GM12878 (cell line): ENCODE measurements around the gene ANGEL1. TPM values are rescaled to one million over a fixed set of nuclear protein-coding genes. Genes with fewer than 3 reads are reported as not detected.

Experiments
- ATAC-seq: fragments of 200-7000 bp; cut with Tn5 transposase; 3 replicates; pipeline ENCODE4 v1.9.1; 2020; ENCODE audit warnings: mild to moderate bottlenecking, moderate library complexity
- BruUV-seq: library from RNA; stranded (reverse); fragments of 400-500 nt; replicated peaks from 2 replicates; lab custom pipeline; 2021; lab: Mats Ljungman, UMichigan
- CTCF ChIA-PET: fragments of 300-600 bp; sonication (Branson Sonifier 250); formaldehyde crosslinking; extraction: SDS; loops from one replicate; lab custom pipeline; 2021; ENCODE audit warnings: inconsistent platforms; lab: Yijun Ruan, JAX
- POLR2A ChIA-PET: fragments of 350-600 bp; formaldehyde crosslinking; extraction: SDS; loops from one replicate; lab custom pipeline; 2021; ENCODE audit warnings: inconsistent platforms; lab: Charles Lee
- RAD21 ChIA-PET: fragments of 300-600 bp; sonication (Branson Sonifier 250); formaldehyde crosslinking; loops from one replicate; lab custom pipeline; 2023; ENCODE audit warnings: antibody characterized with exemption; ENCODE audit not compliant: unreplicated experiment; lab: Charles Lee
- SMC1A ChIA-PET: fragments of 300-600 bp; sonication (Branson Sonifier 250); formaldehyde crosslinking; loops from one replicate; lab custom pipeline; 2023; ENCODE audit not compliant: unreplicated experiment, uncharacterized antibody; lab: Charles Lee
- DNase-seq: peaks from one replicate; pipeline ENCODE4 v3.0.0-alpha.2; 2011; ENCODE audit warnings: low read depth, low spot score
- FAIRE-seq: peaks from 3 replicates; lab custom pipeline; 2011; peaks lifted over from hg19 to GRCh38; lab: Jason Lieb, UNC
- H2AFZ ChIP-seq: 2 replicates; pipeline ENCODE4 v1.6.0; 2011; ENCODE audit warnings: low read depth, low read length, control low read depth; ENCODE audit not compliant: control insufficient read depth
- H3K27ac ChIP-seq: 2 replicates; pipeline ENCODE4 v1.5.1; 2011; ENCODE audit warnings: control low read depth; ENCODE audit not compliant: control insufficient read depth, insufficient read depth
- H3K27me3 ChIP-seq, 2 experiments: replicated peaks in 1 of 2; 2 replicates each; pipeline versions ENCODE4 v1.6.0 to v1.6.1; 2011; ENCODE audit warnings: low read length in 1 of 2; ENCODE audit not compliant: control insufficient read depth in 2 of 2, insufficient read depth in 2 of 2
- H3K36me3 ChIP-seq, 2 experiments: 2 replicates each; pipeline ENCODE4 v1.5.1; 2011; ENCODE audit warnings: low read length in 1 of 2; ENCODE audit not compliant: control insufficient read depth in 2 of 2, insufficient read depth in 2 of 2
- H3K4me1 ChIP-seq: 2 replicates; pipeline ENCODE4 v1.6.1; 2011; ENCODE audit warnings: mild to moderate bottlenecking, low read length, moderate library complexity, mixed read lengths; ENCODE audit not compliant: control insufficient read depth, insufficient read depth
- H3K4me2 ChIP-seq: 2 replicates; pipeline ENCODE4 v1.6.0; 2011; ENCODE audit warnings: control low read depth; ENCODE audit not compliant: control insufficient read depth, insufficient read depth
- H3K4me3 ChIP-seq: fragments of 200-600 bp; sonication (generic); 2 replicates; pipeline ENCODE4 v1.5.1; 2016
- H3K79me2 ChIP-seq: 2 replicates; pipeline ENCODE4 v1.6.0; 2011; ENCODE audit warnings: low read length; ENCODE audit not compliant: control insufficient read depth, insufficient read depth
- H3K9ac ChIP-seq: 2 replicates; pipeline ENCODE4 v1.8.0; 2011; ENCODE audit warnings: low read length, control low read depth, mixed read lengths; ENCODE audit not compliant: control insufficient read depth, insufficient read depth
- H3K9me3 ChIP-seq: replicated peaks from 3 replicates; pipeline ENCODE4 v1.5.1; 2011; ENCODE audit warnings: mild to moderate bottlenecking, low read length; ENCODE audit not compliant: control insufficient read depth, insufficient read depth
- H4K20me1 ChIP-seq: 2 replicates; pipeline ENCODE4 v1.6.0; 2011; ENCODE audit not compliant: control insufficient read depth, insufficient read depth
- BACH1 ChIP-seq: fragments of 450-650 bp; IDR thresholded peaks from 2 replicates; pipeline ENCODE4 v1.6.1; 2017; ENCODE audit warnings: mild to moderate bottlenecking, borderline replicate concordance
- CEBPB ChIP-seq, 2 experiments: fragments of 150-350 bp in 1 of 2; IDR thresholded peaks; 2 replicates each; pipeline ENCODE4 v1.6.1; 2012 to 2014; ENCODE audit warnings: low read depth in 2 of 2, low read length in 2 of 2, borderline replicate concordance in 1 of 2, inconsistent platforms in 1 of 2
- EP300 ChIP-seq, 2 experiments: fragments of 150-350 bp in 1 of 2; IDR thresholded peaks; 2 replicates each; pipeline ENCODE4 v1.6.1; 2011 to 2012; ENCODE audit warnings: low read depth in 2 of 2, low read length in 2 of 2, borderline replicate concordance in 1 of 2, improper control_type of control experiment in 1 of 2, inconsistent platforms in 1 of 2; ENCODE audit not compliant: control insufficient read depth in 1 of 2
- ESRRA ChIP-seq: IDR thresholded peaks from 2 replicates; pipeline ENCODE4 v1.6.1; 2012; ENCODE audit warnings: mild to moderate bottlenecking, low read length, improper control_type of control experiment
- FOS ChIP-seq: IDR thresholded peaks from 3 replicates; pipeline ENCODE4 v1.6.1; 2011; ENCODE audit warnings: borderline replicate concordance; ENCODE audit not compliant: insufficient read length; ENCODE audit errors: extremely low read depth
- GABPA ChIP-seq: IDR thresholded peaks from 2 replicates; pipeline ENCODE4 v1.6.1; 2014; ENCODE audit warnings: antibody characterized with exemption, low read depth, mild to moderate bottlenecking, inconsistent platforms
- MEF2A ChIP-seq: IDR thresholded peaks from 2 replicates; pipeline ENCODE4 v1.6.1; 2011; ENCODE audit warnings: low read depth, mild to moderate bottlenecking, low read length, moderate library complexity; ENCODE audit not compliant: insufficient read depth
- MYB ChIP-seq: fragments of 150-350 bp; IDR thresholded peaks from 2 replicates; pipeline ENCODE4 v1.6.1; 2014; ENCODE audit warnings: mild to moderate bottlenecking, low read depth, low read length, borderline replicate concordance
- SPI1 ChIP-seq: IDR thresholded peaks from 2 replicates; pipeline ENCODE4 v1.6.1; 2011; ENCODE audit warnings: low read depth, mild to moderate bottlenecking, low read length, moderate library complexity, borderline replicate concordance; ENCODE audit not compliant: insufficient read depth
- WGBS: methylation state at CpG from one replicate; pipeline ENCODE4 v1.1.6; 2016; ENCODE audit warnings: low lambda C conversion rate; ENCODE audit not compliant: insufficient replicate concordance, insufficient coverage; ENCODE audit errors: missing lambda C conversion rate; 5-methylcytosine and 5-hydroxymethylcytosine counted together
- in situ Hi-C: fragments of 300-500 bp; cut with MboI; formaldehyde crosslinking; loops from 9 replicates; pipeline ENCODE4 v1.14.3; 2018; ENCODE audit warnings: mixed read lengths
- intact Hi-C: fragments of 100-400 bp; cut with micrococcal nuclease; formaldehyde crosslinking; loops from one replicate; pipeline ENCODE4 v1.14.2; 2022; ENCODE audit not compliant: unreplicated experiment
- polyA plus RNA-seq, 11 experiments: library from polyadenylated mRNA; depleted of rRNA in 4 of 11; unstranded in 6 of 11; stranded (reverse) in 5 of 11; fragments of >200 nt; fragmentation: Nextera tagmentation in 4 of 11; fragmentation: Illumina TruSeq in 1 of 11; extraction: Ambion mirVana in 4 of 11; extraction: Trizol in 1 of 11; gene quantifications; 1 replicate in 1 of 11; 2 replicates in 10 of 11; pipeline versions ENCODE4 v1.2.1 to v1.2.3, GENCODE V29; 2011 to 2016; ENCODE audit warnings: inconsistent platforms in 2 of 11, missing spikeins in 2 of 11, low read depth in 1 of 11
- total RNA-seq, 4 experiments: library from RNA; depleted of rRNA in 3 of 4; stranded (reverse); fragments of >200 nt in 3 of 4; fragmentation: Illumina TruSeq in 1 of 4; extraction: Trizol in 1 of 4; gene quantifications; 2 replicates each; pipeline versions ENCODE4 v1.2.1 to v1.2.3, GENCODE V29; 2013 to 2021
- TF ChIP-seq, protein P1 (sequence below): IDR thresholded peaks from 2 replicates; pipeline ENCODE4 v1.6.1; 2012; ENCODE audit warnings: low read depth, low read length, improper control_type of control experiment
- TF ChIP-seq, protein P2 (sequence below): fragments of 450-650 bp; IDR thresholded peaks from 2 replicates; pipeline ENCODE4 v1.6.1; 2014; ENCODE audit warnings: mild to moderate bottlenecking
- TF ChIP-seq, protein P3 (sequence below): fragments of 450-650 bp; formaldehyde crosslinking; IDR thresholded peaks from 2 replicates; pipeline ENCODE4 v1.4.0; 2020; ENCODE audit warnings: mild to moderate bottlenecking, moderate library complexity

Gene ANGEL1
- total and polyA plus RNA-seq, 10 of the 15 experiments (the other 5 are each of a cell fraction or from before 2014, with no cell fraction given): 1.7 to 29.7 (median 12.3) TPM

DNA sequence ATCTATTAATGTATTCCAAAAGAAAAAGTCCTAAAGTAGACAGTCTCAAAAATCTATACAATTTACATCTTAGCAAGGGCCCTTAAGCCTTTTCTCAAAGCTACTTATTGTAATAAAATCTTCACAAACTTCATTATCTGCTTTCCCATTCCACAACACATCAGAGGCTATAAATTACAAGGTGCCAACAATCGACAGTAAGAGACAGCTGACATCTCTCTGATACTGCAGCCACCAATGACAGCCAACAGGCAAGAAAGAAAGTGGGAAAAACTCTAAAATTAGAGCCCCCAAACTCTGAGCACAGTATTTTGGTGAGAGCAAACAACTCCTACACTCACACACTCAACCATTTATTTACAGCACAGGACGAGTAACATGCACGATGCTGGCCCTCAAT lies 2.2 kb downstream of the ANGEL1 start:
- WGBS: 61% methylated on average over 3 of the region's 3 CpGs
- no peak overlapping the region for H3K27ac ChIP-seq
- H3K9ac ChIP-seq: no peak overlapping the region
- no peaks in the 10 kb centered on the region for H3K27me3 ChIP-seq
- ATAC-seq (no peak), DNase-seq (no peak)
- no peaks in the 10 kb centered on the region for H3K4me1 ChIP-seq
- peaks cover 7% of the 10 kb centered on the region for H3K79me2 ChIP-seq
- H3K9me3 ChIP-seq: no peaks in the 10 kb centered on the region
- in situ Hi-C loops: no loop called here
- H2AFZ ChIP-seq: no peak overlapping the region; the same call in 1 of the 2 replicates
- no peaks in the 10 kb centered on the region for H4K20me1 ChIP-seq
- TF ChIP-seq EP300 (IDR thresholded peaks at IDR 0.05; ENCODE audit: borderline replicate concordance in 1 of 2, control insufficient read depth in 1 of 2, low read depth in 2 of 2, low read length in 2 of 2): no peak
- no peak for TF ChIP-seq MEF2A
- TF ChIP-seq MYB: no peak
- TF ChIP-seq SPI1: no peak
- TF ChIP-seq, protein P1, sequence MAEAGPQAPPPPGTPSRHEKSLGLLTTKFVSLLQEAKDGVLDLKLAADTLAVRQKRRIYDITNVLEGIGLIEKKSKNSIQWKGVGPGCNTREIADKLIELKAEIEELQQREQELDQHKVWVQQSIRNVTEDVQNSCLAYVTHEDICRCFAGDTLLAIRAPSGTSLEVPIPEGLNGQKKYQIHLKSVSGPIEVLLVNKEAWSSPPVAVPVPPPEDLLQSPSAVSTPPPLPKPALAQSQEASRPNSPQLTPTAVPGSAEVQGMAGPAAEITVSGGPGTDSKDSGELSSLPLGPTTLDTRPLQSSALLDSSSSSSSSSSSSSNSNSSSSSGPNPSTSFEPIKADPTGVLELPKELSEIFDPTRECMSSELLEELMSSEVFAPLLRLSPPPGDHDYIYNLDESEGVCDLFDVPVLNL: no peak
- no peak for TF ChIP-seq GABPA
- no peak for TF ChIP-seq BACH1
- TF ChIP-seq FOS: no peak
- TF ChIP-seq, protein P2, sequence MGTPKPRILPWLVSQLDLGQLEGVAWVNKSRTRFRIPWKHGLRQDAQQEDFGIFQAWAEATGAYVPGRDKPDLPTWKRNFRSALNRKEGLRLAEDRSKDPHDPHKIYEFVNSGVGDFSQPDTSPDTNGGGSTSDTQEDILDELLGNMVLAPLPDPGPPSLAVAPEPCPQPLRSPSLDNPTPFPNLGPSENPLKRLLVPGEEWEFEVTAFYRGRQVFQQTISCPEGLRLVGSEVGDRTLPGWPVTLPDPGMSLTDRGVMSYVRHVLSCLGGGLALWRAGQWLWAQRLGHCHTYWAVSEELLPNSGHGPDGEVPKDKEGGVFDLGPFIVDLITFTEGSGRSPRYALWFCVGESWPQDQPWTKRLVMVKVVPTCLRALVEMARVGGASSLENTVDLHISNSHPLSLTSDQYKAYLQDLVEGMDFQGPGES: no peak
- no peak for TF ChIP-seq ESRRA
- TF ChIP-seq CEBPB (IDR thresholded peaks at IDR 0.05; ENCODE audit: borderline replicate concordance in 1 of 2, low read depth in 2 of 2, low read length in 2 of 2): no peak
- TF ChIP-seq, protein P3, sequence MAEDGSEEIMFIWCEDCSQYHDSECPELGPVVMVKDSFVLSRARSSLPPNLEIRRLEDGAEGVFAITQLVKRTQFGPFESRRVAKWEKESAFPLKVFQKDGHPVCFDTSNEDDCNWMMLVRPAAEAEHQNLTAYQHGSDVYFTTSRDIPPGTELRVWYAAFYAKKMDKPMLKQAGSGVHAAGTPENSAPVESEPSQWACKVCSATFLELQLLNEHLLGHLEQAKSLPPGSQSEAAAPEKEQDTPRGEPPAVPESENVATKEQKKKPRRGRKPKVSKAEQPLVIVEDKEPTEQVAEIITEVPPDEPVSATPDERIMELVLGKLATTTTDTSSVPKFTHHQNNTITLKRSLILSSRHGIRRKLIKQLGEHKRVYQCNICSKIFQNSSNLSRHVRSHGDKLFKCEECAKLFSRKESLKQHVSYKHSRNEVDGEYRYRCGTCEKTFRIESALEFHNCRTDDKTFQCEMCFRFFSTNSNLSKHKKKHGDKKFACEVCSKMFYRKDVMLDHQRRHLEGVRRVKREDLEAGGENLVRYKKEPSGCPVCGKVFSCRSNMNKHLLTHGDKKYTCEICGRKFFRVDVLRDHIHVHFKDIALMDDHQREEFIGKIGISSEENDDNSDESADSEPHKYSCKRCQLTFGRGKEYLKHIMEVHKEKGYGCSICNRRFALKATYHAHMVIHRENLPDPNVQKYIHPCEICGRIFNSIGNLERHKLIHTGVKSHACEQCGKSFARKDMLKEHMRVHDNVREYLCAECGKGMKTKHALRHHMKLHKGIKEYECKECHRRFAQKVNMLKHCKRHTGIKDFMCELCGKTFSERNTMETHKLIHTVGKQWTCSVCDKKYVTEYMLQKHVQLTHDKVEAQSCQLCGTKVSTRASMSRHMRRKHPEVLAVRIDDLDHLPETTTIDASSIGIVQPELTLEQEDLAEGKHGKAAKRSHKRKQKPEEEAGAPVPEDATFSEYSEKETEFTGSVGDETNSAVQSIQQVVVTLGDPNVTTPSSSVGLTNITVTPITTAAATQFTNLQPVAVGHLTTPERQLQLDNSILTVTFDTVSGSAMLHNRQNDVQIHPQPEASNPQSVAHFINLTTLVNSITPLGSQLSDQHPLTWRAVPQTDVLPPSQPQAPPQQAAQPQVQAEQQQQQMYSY (CRISPR knock-in tag): no peak
- TF ChIP-seq, all 136 proteins: peak for 0
- ChIA-PET RAD21 (interaction anchor here (0.6 to 4.3 kb wide), 6 partner anchors 60 to 637 kb away, joined by 3 to 30 read pairs (median 4); no protein-coding TSS in a partner anchor), CTCF (interaction anchor here (0.6 to 8.5 kb wide), 20 partner anchors 8 to 301 kb away, joined by 3 to 132 read pairs (median 4); no protein-coding TSS in a partner anchor), SMC1A (interaction anchor here (0.6 to 2.9 kb wide), 13 partner anchors 10 to 1159 kb away, joined by 3 to 23 read pairs (median 4); no protein-coding TSS in a partner anchor), POLR2A (interaction anchor here (0.6 to 0.9 kb wide), 2 partner anchors 100 to 521 kb away, joined by 3 read pairs; no protein-coding TSS in a partner anchor)
- Histone ChIP-seq H3K4me2 (peak overlapping the region; percentile 67; the same call in 1 of the 2 replicates), H3K4me3 (peak overlapping the region; percentile 96; the same call in 1 of the 2 replicates), H3K36me3 (no peaks in the 10 kb centered on the region; a peak in 1 of 4 replicates)
- intact Hi-C loops: loop anchor here (5.0 kb wide), 1 partner anchor 48 kb away; the partner anchor contains the start of gene VASH1
- FAIRE-seq: no peak
- BruUV-seq: no TSS peak
